K562 (cell line): ENCODE data around the gene YPEL1. TPM values are rescaled to one million over a fixed set of nuclear protein-coding genes. Genes with fewer than 3 reads are reported as not detected.

ENCODE experiments used
- CAMTA2 ChIP-seq: fragments of 250-450 bp; sonication (Bioruptor Pico); conservative IDR thresholded peaks from 2 replicates; pipeline ENCODE4 v1.5.1; 2022
- CBX8 ChIP-seq: fragments of 200-600 bp; sonication (generic); IDR thresholded peaks from 2 replicates; pipeline ENCODE4 v1.6.1; 2012; ENCODE audit warnings: borderline replicate concordance, mixed run types, low read depth, mild to moderate bottlenecking, moderate library complexity, mixed read lengths, low read length, control low read depth, inconsistent platforms; ENCODE audit not compliant: poor library complexity, severe bottlenecking; ENCODE audit errors: extremely low read depth
- CHD7 ChIP-seq: fragments of 200-600 bp; sonication (generic); IDR thresholded peaks from one replicate; pipeline ENCODE4 v1.6.1; 2012; ENCODE audit warnings: mild to moderate bottlenecking, low read depth, low read length, inconsistent platforms
- EWSR1 ChIP-seq: fragments of 450-650 bp; IDR thresholded peaks from 2 replicates; pipeline ENCODE4 v1.6.1; 2018; ENCODE audit warnings: borderline replicate concordance, mild to moderate bottlenecking, low read depth, moderate library complexity; ENCODE audit not compliant: partially characterized antibody
- FOXA1 ChIP-seq: fragments of 450-650 bp; IDR thresholded peaks from 2 replicates; pipeline ENCODE4 v1.6.1; 2016; ENCODE audit warnings: mild to moderate bottlenecking, borderline replicate concordance
- MYC ChIP-seq, 2 experiments: fragments of 250-450 bp in 1 of 2; sonication (Bioruptor Pico) in 1 of 2; IDR thresholded peaks; 2 replicates each; pipeline versions ENCODE4 v1.5.1 to v1.6.1; 2012 to 2021; ENCODE audit warnings: low read depth in 2 of 2, borderline replicate concordance in 1 of 2, improper control_type of control experiment in 1 of 2, low read length in 1 of 2, mild to moderate bottlenecking in 1 of 2, moderate library complexity in 1 of 2
- NR3C1 ChIP-seq: sonication (generic); formaldehyde crosslinking; IDR thresholded peaks from 2 replicates; pipeline ENCODE4 v1.8.1; 2022; ENCODE audit warnings: missing genetic modification reagents
- OTX1 ChIP-seq: fragments of 450-650 bp; formaldehyde crosslinking; IDR thresholded peaks from 2 replicates; pipeline ENCODE4 v1.4.0; 2022; ENCODE audit warnings: mild to moderate bottlenecking
- PHB ChIP-seq: fragments of 250-450 bp; sonication (Bioruptor Pico); IDR thresholded peaks from 2 replicates; pipeline ENCODE4 v1.5.0; 2021
- POLR2H ChIP-seq: IDR thresholded peaks from 2 replicates; pipeline ENCODE4 v1.6.1; 2016; ENCODE audit warnings: missing genetic modification characterization, low read depth, mild to moderate bottlenecking, control low read depth, missing compliant biosample characterization, moderate library complexity
- RBM14 ChIP-seq: fragments of 200-400 bp; formaldehyde crosslinking; IDR thresholded peaks from 2 replicates; pipeline ENCODE4 v1.6.1; 2018; ENCODE audit warnings: low read depth, mild to moderate bottlenecking, low read length, moderate library complexity, borderline replicate concordance; ENCODE audit not compliant: insufficient read depth
- TRIM24 ChIP-seq, 2 experiments: fragments of 450-650 bp; IDR thresholded peaks; 2 replicates each; pipeline ENCODE4 v1.6.1; 2016
- ZBTB8A ChIP-seq: fragments of 450-650 bp; IDR thresholded peaks from 2 replicates; pipeline ENCODE4 v1.6.1; 2018; ENCODE audit warnings: mild to moderate bottlenecking, moderate library complexity; ENCODE audit not compliant: partially characterized antibody
- ZNF282 ChIP-seq: sonication (generic); formaldehyde crosslinking; IDR thresholded peaks from 2 replicates; pipeline ENCODE4 v1.8.1; 2023; ENCODE audit warnings: missing genetic modification reagents
- ZNF699 ChIP-seq: fragments of 250-450 bp; sonication (Bioruptor Pico); IDR thresholded peaks from 2 replicates; pipeline ENCODE4 v1.8.0; 2021; ENCODE audit warnings: mild to moderate bottlenecking, moderate library complexity; ENCODE audit not compliant: insufficient replicate concordance
- ZNF764 ChIP-seq: fragments of 250-450 bp; sonication (Bioruptor Pico); IDR thresholded peaks from 2 replicates; pipeline ENCODE4 v1.4.0; 2020; ENCODE audit warnings: low read depth, mild to moderate bottlenecking, moderate library complexity
- polyA plus RNA-seq, 8 experiments: library from polyadenylated mRNA; depleted of rRNA in 4 of 8; stranded (reverse) in 5 of 8; unstranded in 3 of 8; fragments of >200 nt; fragmentation: Nextera tagmentation in 2 of 8; fragmentation: Illumina TruSeq in 1 of 8; extraction: Ambion mirVana in 2 of 8; extraction: Trizol in 1 of 8; gene quantifications; 2 replicates each; pipeline versions ENCODE4 v1.2.1 to v1.2.3, GENCODE V29; 2011 to 2014; ENCODE audit warnings: inconsistent platforms in 1 of 8, missing spikeins in 1 of 8
- total RNA-seq, 7 experiments: library from RNA; depleted of rRNA in 6 of 7; stranded (reverse); fragments of >200 nt in 6 of 7; fragmentation: Illumina TruSeq in 2 of 7; extraction: Trizol in 2 of 7; gene quantifications; 2 replicates each; pipeline versions ENCODE4 v1.2.1 to v1.2.3, GENCODE V29; 2011 to 2021; ENCODE audit warnings: low replicate concordance in 1 of 7
- TF ChIP-seq, protein P1 (sequence below): fragments of 450-650 bp; IDR thresholded peaks from one replicate; pipeline ENCODE4 v1.6.1; 2018; ENCODE audit warnings: mild to moderate bottlenecking, moderate library complexity; ENCODE audit not compliant: partially characterized antibody

YPEL1 gene
- total and polyA plus RNA-seq, 9 of the 15 experiments (the other 6 are each of a cell fraction or from before 2014, with no cell fraction given): 0.07 to 2.2 (median 0.46) TPM

DNA sequence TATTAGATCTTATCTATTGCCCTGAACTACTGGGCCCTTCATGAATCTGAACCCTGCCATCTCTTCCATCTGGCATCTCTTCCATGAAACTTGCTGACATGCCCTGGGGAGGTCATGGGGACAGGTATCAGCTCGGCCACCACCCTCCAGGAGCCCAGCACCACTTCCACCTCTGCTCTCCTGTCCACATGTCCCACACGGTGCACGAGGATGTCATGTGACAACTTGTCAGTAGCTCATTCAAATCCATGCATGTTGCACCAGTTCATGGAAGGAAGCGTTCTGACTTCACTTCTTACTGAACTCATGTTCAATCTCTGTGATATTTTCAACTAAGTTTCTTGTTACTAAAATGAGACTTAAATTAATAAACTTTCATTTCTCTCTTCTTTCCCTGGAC is 16.6 kb downstream of the YPEL1 start (continued):
- TF ChIP-seq CHD7 (peak; percentile 26), ZNF699 (no peak), NR3C1 (CRISPR knock-in tag) (no peak), OTX1 (CRISPR knock-in tag) (no peak), POLR2H (tag) (no peak), MYC (IDR thresholded peaks at IDR 0.05; ENCODE audit: low read depth, low read length) (peak; percentile 66), MYC (CRISPR knock-in tag; IDR thresholded peaks at IDR 0.05; ENCODE audit: borderline replicate concordance, low read depth) (no peak), RBM14 (no peak), ZNF764 (CRISPR knock-in tag) (no peak), CBX8 (peak; percentile 8), FOXA1 (no peak), CAMTA2 (CRISPR knock-in tag) (no peak), PHB (CRISPR knock-in tag) (no peak), ZBTB8A (no peak), ZNF282 (CRISPR knock-in tag) (no peak), TRIM24 (IDR thresholded peaks at IDR 0.05) (no peak), EWSR1 (no peak)
- TF ChIP-seq, protein P1, sequence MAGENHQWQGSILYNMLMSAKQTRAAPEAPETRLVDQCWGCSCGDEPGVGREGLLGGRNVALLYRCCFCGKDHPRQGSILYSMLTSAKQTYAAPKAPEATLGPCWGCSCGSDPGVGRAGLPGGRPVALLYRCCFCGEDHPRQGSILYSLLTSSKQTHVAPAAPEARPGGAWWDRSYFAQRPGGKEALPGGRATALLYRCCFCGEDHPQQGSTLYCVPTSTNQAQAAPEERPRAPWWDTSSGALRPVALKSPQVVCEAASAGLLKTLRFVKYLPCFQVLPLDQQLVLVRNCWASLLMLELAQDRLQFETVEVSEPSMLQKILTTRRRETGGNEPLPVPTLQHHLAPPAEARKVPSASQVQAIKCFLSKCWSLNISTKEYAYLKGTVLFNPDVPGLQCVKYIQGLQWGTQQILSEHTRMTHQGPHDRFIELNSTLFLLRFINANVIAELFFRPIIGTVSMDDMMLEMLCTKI: no peak
